GM19438 (cell line): Measurements from ENCODE around the gene RIBC2.
"Not testable (repeated sequence)": the region's sequence is repeated elsewhere in the genome, so short reads cannot be mapped to it uniquely, and the experiment has no call there.

Experiments
- ATAC-seq: cut with Tn5 transposase; IDR thresholded peaks from one replicate; pipeline ENCODE4 v1.9.1; 2021; ENCODE audit warnings: low read depth; ENCODE audit not compliant: unreplicated experiment

RIBC2 gene

GRCh38 chr22:45446216-45446615 lies 32.7 kb downstream of the RIBC2 start:
- ATAC-seq, result no peak

- ATAC-seq, result not testable (repeated sequence)
Measured at GRCh38 chr22:45447596-45447995, 34.1 kb downstream of the RIBC2 start.

GRCh38 chr22:45448431-45448830 lies 34.9 kb downstream of the RIBC2 start:
- ATAC-seq, result no peak

- not testable (repeated sequence) for ATAC-seq
Measured at GRCh38 chr22:45449442-45449841, 35.9 kb downstream of the RIBC2 start.

GRCh38 chr22:45450101-45450785 lies 36.8 kb downstream of the RIBC2 start:
- no peak for ATAC-seq

GRCh38 chr22:45450921-45451651 lies 37.6 kb downstream of the RIBC2 start:
- ATAC-seq, result no peak

GRCh38 chr22:45451972-45452371 lies 38.5 kb downstream of the RIBC2 start:
- ATAC-seq, result no peak

GRCh38 chr22:45452565-45453379 lies 39.3 kb downstream of the RIBC2 start:
- no peak for ATAC-seq

- no peak for ATAC-seq
Measured at GRCh38 chr22:45453764-45454163, 40.3 kb downstream of the RIBC2 start.

GRCh38 chr22:45454275-45454674 lies 40.8 kb downstream of the RIBC2 start:
- ATAC-seq, result no peak

- no peak for ATAC-seq
Measured at GRCh38 chr22:45455212-45455611, 41.7 kb downstream of the RIBC2 start.

- ATAC-seq, result no peak
Measured at GRCh38 chr22:45455621-45456020, 42.1 kb downstream of the RIBC2 start.

- no peak for ATAC-seq
Measured at GRCh38 chr22:45456811-45457210, 43.3 kb downstream of the RIBC2 start.

- no peak for ATAC-seq
Measured at GRCh38 chr22:45458532-45458931, 45.0 kb downstream of the RIBC2 start.

GRCh38 chr22:45459235-45459634 lies 45.7 kb downstream of the RIBC2 start:
- ATAC-seq, result no peak

GRCh38 chr22:45460288-45461109 lies 47.0 kb downstream of the RIBC2 start:
- ATAC-seq, result no peak

GRCh38 chr22:45462034-45462655 lies 48.7 kb downstream of the RIBC2 start:
- no peak for ATAC-seq

- ATAC-seq, result not testable (repeated sequence)
Measured at GRCh38 chr22:45463691-45464090, 50.2 kb downstream of the RIBC2 start.

GRCh38 chr22:45465633-45466032 lies 52.1 kb downstream of the RIBC2 start:
- no peak for ATAC-seq

- no peak for ATAC-seq
Measured at GRCh38 chr22:45468872-45469271, 55.4 kb downstream of the RIBC2 start.
